H1 (cell line): ENCODE data around the gene DISP1.

ENCODE experiments used
- CREB1 ChIP-seq: IDR thresholded peaks from 2 replicates; pipeline ENCODE4 v1.6.1; 2012; ENCODE audit warnings: inconsistent platforms
- EP300 ChIP-seq, 2 experiments: IDR thresholded peaks; 1 replicate in 1 of 2; 2 replicates in 1 of 2; pipeline ENCODE4 v1.6.1; 2011 to 2012; ENCODE audit warnings: low read depth in 2 of 2, low read length in 2 of 2, mild to moderate bottlenecking in 2 of 2, borderline replicate concordance in 1 of 2, inconsistent platforms in 1 of 2, moderate library complexity in 1 of 2
- EZH2 ChIP-seq: fragments of 200-600 bp; sonication (generic); IDR thresholded peaks from 2 replicates; pipeline ENCODE4 v1.7.1; 2012; ENCODE audit warnings: low read depth, mild to moderate bottlenecking, moderate library complexity, low read length, inconsistent platforms; ENCODE audit not compliant: severe bottlenecking
- POLR2A ChIP-seq, 2 experiments: IDR thresholded peaks; 1 replicate in 1 of 2; 2 replicates in 1 of 2; pipeline ENCODE4 v1.6.1; 2011; ENCODE audit warnings: low read depth in 2 of 2, low read length in 2 of 2, mild to moderate bottlenecking in 2 of 2; ENCODE audit errors: control extremely low read depth in 1 of 2
- POLR2AphosphoS5 ChIP-seq: IDR thresholded peaks from 2 replicates; pipeline ENCODE4 v1.6.1; 2011; ENCODE audit warnings: low read depth, low read length
- RBBP5 ChIP-seq: IDR thresholded peaks from 2 replicates; pipeline ENCODE4 v1.7.1; 2012; ENCODE audit warnings: low read depth, mild to moderate bottlenecking, inconsistent platforms, low read length, moderate library complexity, borderline replicate concordance
- SP4 ChIP-seq: IDR thresholded peaks from 2 replicates; pipeline ENCODE4 v1.6.1; 2012; ENCODE audit warnings: low read length, inconsistent platforms
- SRF ChIP-seq: IDR thresholded peaks from 2 replicates; pipeline ENCODE4 v1.6.1; 2011; ENCODE audit warnings: mild to moderate bottlenecking, low read depth, low read length, moderate library complexity
- TAF1 ChIP-seq: IDR thresholded peaks from 2 replicates; pipeline ENCODE4 v1.6.1; 2011; ENCODE audit warnings: mild to moderate bottlenecking, low read depth, low read length
- TBP ChIP-seq: IDR thresholded peaks from 2 replicates; pipeline ENCODE4 v1.6.1; 2011; ENCODE audit warnings: low read depth, low read length, improper control_type of control experiment
- YY1 ChIP-seq: IDR thresholded peaks from 2 replicates; pipeline ENCODE4 v1.6.1; 2011; ENCODE audit warnings: low read depth, mild to moderate bottlenecking, low read length
- TF ChIP-seq, protein P1 (sequence below), 3 experiments: IDR thresholded peaks; 1 replicate in 2 of 3; 2 replicates in 1 of 3; pipeline versions ENCODE4 v1.5.1 to v1.6.1; 2011; ENCODE audit warnings: low read length in 3 of 3, mild to moderate bottlenecking in 3 of 3, inconsistent platforms in 2 of 3, low read depth in 1 of 3, moderate library complexity in 1 of 3; ENCODE audit not compliant: insufficient read depth in 1 of 3; ENCODE audit errors: control extremely low read depth in 1 of 3
- TF ChIP-seq, protein P2 (sequence below): IDR thresholded peaks from 2 replicates; pipeline ENCODE4 v1.6.1; 2012; ENCODE audit warnings: low read length, inconsistent platforms
- TF ChIP-seq, protein P3 (sequence below): IDR thresholded peaks from 2 replicates; pipeline ENCODE4 v1.6.1; 2011; ENCODE audit warnings: low read length, improper control_type of control experiment

DNA sequence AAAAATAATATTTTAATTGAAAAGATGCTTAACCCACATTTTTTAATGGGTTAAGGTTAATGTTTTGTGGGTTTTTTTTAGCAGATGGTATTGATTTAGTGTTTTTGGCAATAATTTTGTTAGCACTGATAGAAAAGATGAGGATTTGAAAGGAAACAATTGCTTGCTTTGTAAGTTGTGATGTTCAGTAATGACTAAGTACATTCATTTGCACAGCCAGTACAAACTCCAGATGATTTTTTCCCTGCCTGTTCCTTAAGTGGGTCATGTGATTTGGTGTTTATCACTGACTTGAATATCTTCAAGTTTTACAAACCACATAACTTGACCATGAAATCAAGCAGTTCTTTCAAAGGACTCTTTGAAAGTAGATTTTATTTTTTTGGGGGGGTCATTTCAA, 15.0 kb downstream of the DISP1 start:
- TF ChIP-seq POLR2A (IDR thresholded peaks at IDR 0.05; ENCODE audit: control extremely low read depth in 1 of 2, low read depth in 2 of 2, low read length in 2 of 2) (no peak), SP4 (no peak), RBBP5 (no peak), SRF (no peak), EZH2 (no peak), EP300 (IDR thresholded peaks at IDR 0.05; ENCODE audit: borderline replicate concordance in 1 of 2, low read depth in 2 of 2, low read length in 2 of 2) (no peak), CREB1 (no peak), TAF1 (no peak), POLR2AphosphoS5 (no peak), TBP (no peak), YY1 (no peak)
- TF ChIP-seq, protein P1, sequence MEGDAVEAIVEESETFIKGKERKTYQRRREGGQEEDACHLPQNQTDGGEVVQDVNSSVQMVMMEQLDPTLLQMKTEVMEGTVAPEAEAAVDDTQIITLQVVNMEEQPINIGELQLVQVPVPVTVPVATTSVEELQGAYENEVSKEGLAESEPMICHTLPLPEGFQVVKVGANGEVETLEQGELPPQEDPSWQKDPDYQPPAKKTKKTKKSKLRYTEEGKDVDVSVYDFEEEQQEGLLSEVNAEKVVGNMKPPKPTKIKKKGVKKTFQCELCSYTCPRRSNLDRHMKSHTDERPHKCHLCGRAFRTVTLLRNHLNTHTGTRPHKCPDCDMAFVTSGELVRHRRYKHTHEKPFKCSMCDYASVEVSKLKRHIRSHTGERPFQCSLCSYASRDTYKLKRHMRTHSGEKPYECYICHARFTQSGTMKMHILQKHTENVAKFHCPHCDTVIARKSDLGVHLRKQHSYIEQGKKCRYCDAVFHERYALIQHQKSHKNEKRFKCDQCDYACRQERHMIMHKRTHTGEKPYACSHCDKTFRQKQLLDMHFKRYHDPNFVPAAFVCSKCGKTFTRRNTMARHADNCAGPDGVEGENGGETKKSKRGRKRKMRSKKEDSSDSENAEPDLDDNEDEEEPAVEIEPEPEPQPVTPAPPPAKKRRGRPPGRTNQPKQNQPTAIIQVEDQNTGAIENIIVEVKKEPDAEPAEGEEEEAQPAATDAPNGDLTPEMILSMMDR (IDR thresholded peaks at IDR 0.05; ENCODE audit: control extremely low read depth in 1 of 3, insufficient read depth in 1 of 3, low read depth in 1 of 3, low read length in 3 of 3), result no peak
- TF ChIP-seq, protein P2, sequence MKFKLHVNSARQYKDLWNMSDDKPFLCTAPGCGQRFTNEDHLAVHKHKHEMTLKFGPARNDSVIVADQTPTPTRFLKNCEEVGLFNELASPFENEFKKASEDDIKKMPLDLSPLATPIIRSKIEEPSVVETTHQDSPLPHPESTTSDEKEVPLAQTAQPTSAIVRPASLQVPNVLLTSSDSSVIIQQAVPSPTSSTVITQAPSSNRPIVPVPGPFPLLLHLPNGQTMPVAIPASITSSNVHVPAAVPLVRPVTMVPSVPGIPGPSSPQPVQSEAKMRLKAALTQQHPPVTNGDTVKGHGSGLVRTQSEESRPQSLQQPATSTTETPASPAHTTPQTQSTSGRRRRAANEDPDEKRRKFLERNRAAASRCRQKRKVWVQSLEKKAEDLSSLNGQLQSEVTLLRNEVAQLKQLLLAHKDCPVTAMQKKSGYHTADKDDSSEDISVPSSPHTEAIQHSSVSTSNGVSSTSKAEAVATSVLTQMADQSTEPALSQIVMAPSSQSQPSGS, result no peak
- TF ChIP-seq, protein P3, sequence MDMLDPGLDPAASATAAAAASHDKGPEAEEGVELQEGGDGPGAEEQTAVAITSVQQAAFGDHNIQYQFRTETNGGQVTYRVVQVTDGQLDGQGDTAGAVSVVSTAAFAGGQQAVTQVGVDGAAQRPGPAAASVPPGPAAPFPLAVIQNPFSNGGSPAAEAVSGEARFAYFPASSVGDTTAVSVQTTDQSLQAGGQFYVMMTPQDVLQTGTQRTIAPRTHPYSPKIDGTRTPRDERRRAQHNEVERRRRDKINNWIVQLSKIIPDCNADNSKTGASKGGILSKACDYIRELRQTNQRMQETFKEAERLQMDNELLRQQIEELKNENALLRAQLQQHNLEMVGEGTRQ, result no peak
